MCF 10A (cell line): ENCODE data around the gene HIPK1. TPM values are rescaled to one million over a fixed set of nuclear protein-coding genes. Genes with fewer than 3 reads are reported as not detected.

Experiments used
- BruUV-seq: library from RNA; stranded (reverse); fragments of 400-500 nt; replicated peaks from 2 replicates; lab custom pipeline; 2021; lab: Mats Ljungman, UMichigan
- CTCF ChIA-PET: fragments of 300-600 bp; sonication (Branson Sonifier 250); formaldehyde crosslinking; extraction: SDS; loops from one replicate; lab custom pipeline; 2021; ENCODE audit warnings: antibody characterized with exemption, inconsistent platforms; lab: Yijun Ruan, JAX
- POLR2A ChIA-PET: fragments of 300-600, 350-650 bp; sonication (Branson Sonifier 250); formaldehyde crosslinking; extraction: SDS; loops from one replicate; lab custom pipeline; 2020; ENCODE audit warnings: antibody characterized with exemption, inconsistent platforms; lab: Yijun Ruan, JAX
- DNase-seq: peaks from one replicate; pipeline ENCODE4 v3.0.0-alpha.2; 2018; ENCODE audit not compliant: unreplicated experiment
- H3K27ac Mint-ChIP-seq: one replicate; pipeline ENCODE4 v1.8.0; 2022; ENCODE audit warnings: mild to moderate bottlenecking, low read depth, mixed read lengths; ENCODE audit not compliant: unreplicated experiment
- H3K27me3 Mint-ChIP-seq: one replicate; pipeline ENCODE4 v1.8.0; 2022; ENCODE audit warnings: mixed read lengths; ENCODE audit not compliant: insufficient read depth, unreplicated experiment
- H3K36me3 Mint-ChIP-seq: one replicate; pipeline ENCODE4 v1.8.0; 2022; ENCODE audit warnings: mild to moderate bottlenecking, moderate library complexity, mixed read lengths; ENCODE audit not compliant: insufficient read depth, unreplicated experiment
- H3K4me1 Mint-ChIP-seq: one replicate; pipeline ENCODE4 v1.8.0; 2022; ENCODE audit warnings: mixed read lengths; ENCODE audit not compliant: insufficient read depth, unreplicated experiment
- H3K4me3 Mint-ChIP-seq: one replicate; pipeline ENCODE4 v1.8.0; 2022; ENCODE audit warnings: mild to moderate bottlenecking, moderate library complexity, mixed read lengths; ENCODE audit not compliant: unreplicated experiment
- H3K9me3 Mint-ChIP-seq: one replicate; pipeline ENCODE4 v1.8.0; 2022; ENCODE audit warnings: mixed read lengths; ENCODE audit not compliant: unreplicated experiment
- intact Hi-C: fragments of 100-400 bp; cut with micrococcal nuclease; formaldehyde crosslinking; loops from 2 replicates; pipeline ENCODE4 v1.14.1; 2022
- total RNA-seq: library from RNA; stranded (reverse); gene quantifications from 2 replicates; pipeline ENCODE4 v1.2.3, GENCODE V29; 2022
- TF ChIP-seq, protein P1 (sequence below): fragments of 200-600 bp; IDR thresholded peaks from one replicate; pipeline ENCODE4 v1.8.0; 2022; ENCODE audit warnings: antibody characterized with exemption, mild to moderate bottlenecking; ENCODE audit not compliant: unreplicated experiment

The HIPK1 gene
- total RNA-seq, 1 experiment from 2014 or later, result 46.7 TPM

DNA sequence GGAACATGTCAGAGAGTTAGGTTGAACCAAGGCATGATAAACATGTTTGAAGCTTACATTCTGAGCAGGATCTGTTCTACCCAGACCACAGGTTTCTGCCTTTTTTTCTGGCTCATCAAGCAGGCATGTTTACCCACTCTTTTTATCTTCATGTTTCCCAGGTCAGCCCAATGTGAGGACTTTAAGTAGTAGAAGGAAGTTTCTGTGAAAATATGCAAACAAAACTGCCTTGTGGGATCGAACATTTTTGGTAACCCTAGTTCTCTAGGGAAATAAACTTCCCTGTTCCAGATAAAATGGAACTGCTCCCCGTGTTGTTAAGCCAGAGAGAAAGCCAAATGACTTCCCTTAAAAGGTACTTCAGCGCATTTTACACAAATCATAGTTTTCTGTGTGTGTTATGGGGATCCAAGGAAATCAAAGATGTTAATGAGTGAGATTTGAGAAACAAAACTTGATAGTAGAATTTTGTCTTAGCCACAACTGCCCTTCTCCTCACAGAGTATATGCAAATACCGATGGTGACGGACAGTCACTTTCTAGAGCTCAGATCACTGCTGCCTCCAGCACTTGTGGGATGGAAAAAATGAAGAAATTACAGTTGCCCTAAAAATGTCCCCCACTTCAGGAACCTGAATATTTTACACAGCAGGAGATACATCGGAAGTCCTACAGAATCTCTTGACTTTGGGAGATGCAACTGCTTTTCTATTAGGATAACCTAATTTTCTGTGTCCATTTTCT lies 765 bp upstream of the HIPK1 start:
- TF ChIP-seq, protein P1, sequence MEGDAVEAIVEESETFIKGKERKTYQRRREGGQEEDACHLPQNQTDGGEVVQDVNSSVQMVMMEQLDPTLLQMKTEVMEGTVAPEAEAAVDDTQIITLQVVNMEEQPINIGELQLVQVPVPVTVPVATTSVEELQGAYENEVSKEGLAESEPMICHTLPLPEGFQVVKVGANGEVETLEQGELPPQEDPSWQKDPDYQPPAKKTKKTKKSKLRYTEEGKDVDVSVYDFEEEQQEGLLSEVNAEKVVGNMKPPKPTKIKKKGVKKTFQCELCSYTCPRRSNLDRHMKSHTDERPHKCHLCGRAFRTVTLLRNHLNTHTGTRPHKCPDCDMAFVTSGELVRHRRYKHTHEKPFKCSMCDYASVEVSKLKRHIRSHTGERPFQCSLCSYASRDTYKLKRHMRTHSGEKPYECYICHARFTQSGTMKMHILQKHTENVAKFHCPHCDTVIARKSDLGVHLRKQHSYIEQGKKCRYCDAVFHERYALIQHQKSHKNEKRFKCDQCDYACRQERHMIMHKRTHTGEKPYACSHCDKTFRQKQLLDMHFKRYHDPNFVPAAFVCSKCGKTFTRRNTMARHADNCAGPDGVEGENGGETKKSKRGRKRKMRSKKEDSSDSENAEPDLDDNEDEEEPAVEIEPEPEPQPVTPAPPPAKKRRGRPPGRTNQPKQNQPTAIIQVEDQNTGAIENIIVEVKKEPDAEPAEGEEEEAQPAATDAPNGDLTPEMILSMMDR, result no peak

DNA sequence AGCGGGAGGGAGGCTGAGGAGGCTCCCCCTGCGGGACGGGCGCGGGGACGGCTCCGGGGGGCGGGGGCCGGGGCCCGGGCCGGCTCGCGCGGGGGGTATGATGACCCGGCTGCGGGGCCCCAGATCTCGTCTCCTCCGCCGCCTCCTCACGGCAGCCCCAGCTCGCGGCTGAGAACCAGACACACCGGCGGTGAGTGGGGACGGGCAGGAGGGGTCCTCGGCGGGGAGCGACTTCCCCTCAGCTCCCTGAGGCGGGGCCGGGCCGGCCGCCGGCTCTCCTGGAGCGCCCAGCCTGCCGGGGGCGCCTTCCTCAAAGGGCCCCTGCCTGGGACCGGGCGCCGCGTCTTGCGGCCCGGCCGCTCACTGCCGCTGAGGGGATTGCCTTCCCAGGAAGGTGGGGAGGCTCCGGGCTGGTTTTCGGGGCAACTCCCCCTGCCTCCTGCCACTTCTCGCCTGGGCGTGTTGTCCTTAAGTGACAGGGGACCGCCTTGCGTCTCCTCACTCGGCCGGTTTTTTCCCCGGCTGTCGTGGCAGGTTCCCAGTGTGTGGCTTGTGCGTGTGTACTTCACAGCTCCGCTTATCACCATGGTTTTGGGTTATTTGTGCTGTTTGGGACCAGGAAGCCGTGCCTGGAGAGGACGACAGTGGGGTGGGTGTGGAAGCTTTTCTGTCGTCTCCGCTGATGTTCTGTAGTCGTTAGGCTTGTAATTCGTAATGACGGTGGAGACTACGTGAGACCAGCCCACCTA lies 800 bp downstream of the HIPK1 start:
- ChIA-PET CTCF (interaction anchor here (0.5 to 5.3 kb wide), 18 partner anchors 9 to 1478 kb away, joined by 3 to 48 read pairs (median 5); partner anchors contain the start of genes AP4B1 and DCLRE1B), POLR2A (interaction anchor here (1.1 to 9.2 kb wide), 20 partner anchors 10 to 828 kb away, joined by 3 to 228 read pairs (median 6); partner anchors contain the start of genes AP4B1, CSDE1, DCLRE1B and DENND2C)
- H3K4me3 Mint-ChIP-seq, result peak overlapping the region; percentile 95
- H3K27ac Mint-ChIP-seq, result peak overlapping the region; percentile 97
- DNase-seq, result peak; percentile 22
- BruUV-seq, result TSS peak; percentile 55
- H3K36me3 Mint-ChIP-seq, result peaks cover 9% of the 10 kb centered on the region
- peaks cover 48% of the 10 kb centered on the region for H3K4me1 Mint-ChIP-seq
- TF ChIP-seq, protein P1, result peak; percentile 19
- H3K27me3 Mint-ChIP-seq, result no peaks in the 10 kb centered on the region
- intact Hi-C loops, result loop anchor here (1.0 kb wide), 1 partner anchor 25 kb away; the partner anchor contains the start of gene DCLRE1B
- H3K9me3 Mint-ChIP-seq, result no peaks in the 10 kb centered on the region

More for the DNA sequence above, 765 bp upstream of the HIPK1 start:
- H3K4me1 Mint-ChIP-seq, result peaks cover 40% of the 10 kb centered on the region
- BruUV-seq, result no TSS peak
- intact Hi-C loops, result no loop called here
- peak overlapping the region; percentile 95 for H3K4me3 Mint-ChIP-seq
- DNase-seq, result no peak
- no peaks in the 10 kb centered on the region for H3K9me3 Mint-ChIP-seq
- no peaks in the 10 kb centered on the region for H3K27me3 Mint-ChIP-seq
- ChIA-PET CTCF (interaction anchor here (0.6 to 5.3 kb wide), 7 partner anchors 15 to 1212 kb away, joined by 3 to 48 read pairs (median 4); partner anchors contain the start of genes AP4B1 and DCLRE1B), POLR2A (interaction anchor here (0.5 to 9.2 kb wide), 15 partner anchors 8 to 829 kb away, joined by 3 to 228 read pairs (median 5); partner anchors contain the start of genes AP4B1, CSDE1, DCLRE1B and OLFML3)
- peaks cover 4% of the 10 kb centered on the region for H3K36me3 Mint-ChIP-seq
- peak overlapping the region; percentile 97 for H3K27ac Mint-ChIP-seq

DNA sequence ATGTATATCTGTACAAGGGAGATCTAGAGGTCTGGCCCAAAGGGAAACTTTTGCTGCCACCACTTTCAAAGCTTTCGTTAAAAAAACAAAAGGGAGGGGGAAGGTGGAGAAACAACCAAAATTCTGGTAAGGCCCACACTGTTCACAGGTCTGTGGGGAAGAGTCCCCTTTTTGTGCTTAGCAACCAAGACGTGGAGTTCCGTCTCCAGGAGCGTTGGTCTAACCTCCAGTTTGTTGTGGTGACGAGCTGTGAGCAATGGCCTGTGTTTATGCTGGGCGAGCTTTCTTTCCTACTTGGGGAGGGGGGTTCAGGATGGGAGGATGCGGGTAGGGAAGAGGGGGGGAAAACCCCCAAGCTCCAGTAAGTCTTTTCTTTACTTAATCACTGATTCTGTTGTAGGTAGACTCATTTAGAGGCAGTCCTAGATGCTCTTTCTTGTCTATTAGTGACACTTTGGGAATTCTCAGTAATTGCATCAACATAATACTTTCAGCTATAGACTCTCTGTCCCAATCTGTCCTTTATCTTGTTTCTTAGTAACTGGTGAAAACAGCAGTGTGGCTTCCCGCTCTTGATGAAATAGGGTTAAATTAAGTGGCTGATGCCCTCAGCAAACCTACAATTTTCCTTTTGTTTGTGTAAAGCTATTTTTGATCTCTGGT lies 1.5 kb downstream of the HIPK1 start:
- Mint-ChIP-seq H3K9me3 (no peaks in the 10 kb centered on the region), H3K4me1 (peaks cover 48% of the 10 kb centered on the region), H3K36me3 (peaks cover 9% of the 10 kb centered on the region), H3K27ac (peak overlapping the region; percentile 97), H3K4me3 (peak overlapping the region; percentile 95), H3K27me3 (no peaks in the 10 kb centered on the region)
- BruUV-seq, result no TSS peak
- DNase-seq, result peak; percentile 25
- POLR2A ChIA-PET, result interaction anchor here (0.7 to 9.2 kb wide), 21 partner anchors 10 to 858 kb away, joined by 3 to 228 read pairs (median 5); partner anchors contain the start of genes AP4B1, DCLRE1B, DENND2C and LRIG2
- TF ChIP-seq, protein P1, result no peak
- CTCF ChIA-PET, result interaction anchor here (0.6 to 5.3 kb wide), 21 partner anchors 8 to 1477 kb away, joined by 3 to 48 read pairs (median 4); partner anchors contain the start of genes AP4B1 and DCLRE1B
- intact Hi-C loops, result no loop called here
